Effector memory CD4-positive, alpha-beta T cell (primary cell): Measurements from ENCODE around the gene EPHA10.

Source experiments
- DNase-seq, 3 donors: peaks; one replicate each; pipeline ENCODE4 v3.0.0-alpha.2; 2020
- H3K27ac ChIP-seq: 2 replicates; pipeline ENCODE4 v1.7.0; 2013; ENCODE audit warnings: mild to moderate bottlenecking, low read length, moderate library complexity; ENCODE audit not compliant: insufficient read depth, poor library complexity, severe bottlenecking
- H3K27me3 ChIP-seq: replicated peaks from 2 replicates; pipeline ENCODE4 v1.7.0; 2013; ENCODE audit warnings: mild to moderate bottlenecking, low read length; ENCODE audit not compliant: insufficient read depth, control insufficient read depth, poor library complexity, severe bottlenecking
- H3K36me3 ChIP-seq: 2 replicates; pipeline ENCODE4 v1.7.0; 2013; ENCODE audit warnings: mild to moderate bottlenecking, low read length, moderate library complexity; ENCODE audit not compliant: control insufficient read depth, insufficient read depth
- H3K4me1 ChIP-seq: 2 replicates; pipeline ENCODE4 v1.7.0; 2013; ENCODE audit warnings: low read length, mild to moderate bottlenecking; ENCODE audit not compliant: control insufficient read depth, insufficient read depth, poor library complexity, severe bottlenecking
- H3K4me3 ChIP-seq: 2 replicates; pipeline ENCODE4 v1.7.0; 2013; ENCODE audit warnings: low read length, low read depth, mild to moderate bottlenecking; ENCODE audit not compliant: insufficient read depth, poor library complexity, severe bottlenecking
- H3K9me3 ChIP-seq: 2 replicates; pipeline ENCODE4 v1.7.0; 2013; ENCODE audit warnings: mild to moderate bottlenecking, low read length, moderate library complexity; ENCODE audit not compliant: control insufficient read depth

Gene EPHA10

DNA sequence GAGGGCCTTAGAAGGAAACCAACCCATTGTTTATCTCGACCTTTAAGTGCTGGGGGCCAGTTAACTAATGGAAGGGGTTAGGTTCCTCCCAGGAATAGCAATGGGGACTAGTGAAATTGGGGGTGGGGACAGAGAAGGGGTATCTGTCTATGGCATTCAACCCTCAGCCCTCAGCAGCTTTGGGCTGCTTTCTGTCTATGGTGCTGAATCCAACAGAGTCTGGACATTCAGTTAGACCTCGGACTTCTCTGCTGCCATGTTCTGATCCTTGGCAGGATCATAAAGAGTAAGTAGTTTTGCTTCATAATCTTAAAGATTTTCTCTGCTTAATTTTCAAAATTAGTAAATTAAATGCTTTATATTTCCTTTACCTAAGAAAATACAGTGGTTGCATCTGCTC lies 2.6 kb upstream of the EPHA10 start:
- Histone ChIP-seq H3K36me3 (no peaks in the 10 kb centered on the region), H3K27ac (no peak overlapping the region), H3K4me1 (peaks cover 11% of the 10 kb centered on the region), H3K4me3 (no peak overlapping the region), H3K27me3 (peaks cover 31% of the 10 kb centered on the region), H3K9me3 (no peaks in the 10 kb centered on the region)
- DNase-seq: no peak

- Histone ChIP-seq H3K4me1 (peaks cover 11% of the 10 kb centered on the region), H3K9me3 (no peaks in the 10 kb centered on the region), H3K4me3 (no peak overlapping the region), H3K27ac (no peak overlapping the region), H3K36me3 (no peaks in the 10 kb centered on the region), H3K27me3 (peaks cover 31% of the 10 kb centered on the region)
- no peak for DNase-seq
Measured at GRCh38 chr1:37765916-37766664, 1.2 kb upstream of the EPHA10 start.

- Histone ChIP-seq H3K4me3 (no peak overlapping the region), H3K27me3 (peaks cover 31% of the 10 kb centered on the region), H3K36me3 (no peaks in the 10 kb centered on the region), H3K27ac (no peak overlapping the region), H3K9me3 (no peaks in the 10 kb centered on the region), H3K4me1 (peaks cover 11% of the 10 kb centered on the region)
- DNase-seq: no peak
Measured at GRCh38 chr1:37764414-37764825, 500 bp downstream of the EPHA10 start.

- no peak overlapping the region for H3K4me3 ChIP-seq
- no peaks in the 10 kb centered on the region for H3K36me3 ChIP-seq
- peaks cover 31% of the 10 kb centered on the region for H3K27me3 ChIP-seq
- DNase-seq: no peak
- no peak overlapping the region for H3K27ac ChIP-seq
- H3K9me3 ChIP-seq: no peaks in the 10 kb centered on the region
- H3K4me1 ChIP-seq: peaks cover 11% of the 10 kb centered on the region
Measured at GRCh38 chr1:37763791-37764413, 1.0 kb downstream of the EPHA10 start.

DNA sequence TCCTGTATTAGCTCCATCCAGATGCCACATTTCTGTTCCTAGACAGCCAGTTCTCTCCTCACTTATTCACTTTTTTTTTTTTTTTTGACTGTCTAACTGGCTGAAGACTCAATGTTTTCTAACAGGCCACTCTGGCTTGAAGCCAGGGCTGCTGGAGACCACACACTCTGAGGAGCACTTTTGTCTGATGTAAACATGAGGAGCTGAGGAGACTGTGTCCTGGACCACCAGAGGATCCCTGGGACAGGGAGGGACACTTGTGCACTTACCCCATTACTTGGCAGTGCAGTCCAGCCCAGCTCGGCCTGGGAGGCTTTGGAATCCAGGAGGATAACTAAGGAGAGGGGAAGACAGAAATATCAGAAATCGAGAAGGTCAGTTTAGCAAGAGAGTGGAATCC lies 2.4 kb downstream of the EPHA10 start:
- Histone ChIP-seq H3K27ac (no peak overlapping the region), H3K36me3 (no peaks in the 10 kb centered on the region), H3K4me3 (no peak overlapping the region), H3K4me1 (peaks cover 11% of the 10 kb centered on the region), H3K27me3 (peaks cover 31% of the 10 kb centered on the region), H3K9me3 (no peaks in the 10 kb centered on the region)
- no peak for DNase-seq

GRCh38 chr1:37761416-37762095 lies 3.4 kb downstream of the EPHA10 start:
- Histone ChIP-seq H3K27me3 (peaks cover 26% of the 10 kb centered on the region), H3K9me3 (no peaks in the 10 kb centered on the region)

GRCh38 chr1:37759451-37759850 lies 5.5 kb downstream of the EPHA10 start:
- Histone ChIP-seq H3K4me1 (no peaks in the 10 kb centered on the region), H3K36me3 (no peaks in the 10 kb centered on the region), H3K27ac (no peak overlapping the region), H3K4me3 (no peak overlapping the region), H3K9me3 (no peaks in the 10 kb centered on the region), H3K27me3 (peaks cover 6% of the 10 kb centered on the region)
- DNase-seq: no peak

More at GRCh38 chr1:37761416-37762095, 3.4 kb downstream of the EPHA10 start:
- H3K36me3 ChIP-seq: no peaks in the 10 kb centered on the region
- peaks cover 11% of the 10 kb centered on the region for H3K4me1 ChIP-seq
- no peak for DNase-seq
- H3K27ac ChIP-seq: no peak overlapping the region
- no peak overlapping the region for H3K4me3 ChIP-seq

DNA sequence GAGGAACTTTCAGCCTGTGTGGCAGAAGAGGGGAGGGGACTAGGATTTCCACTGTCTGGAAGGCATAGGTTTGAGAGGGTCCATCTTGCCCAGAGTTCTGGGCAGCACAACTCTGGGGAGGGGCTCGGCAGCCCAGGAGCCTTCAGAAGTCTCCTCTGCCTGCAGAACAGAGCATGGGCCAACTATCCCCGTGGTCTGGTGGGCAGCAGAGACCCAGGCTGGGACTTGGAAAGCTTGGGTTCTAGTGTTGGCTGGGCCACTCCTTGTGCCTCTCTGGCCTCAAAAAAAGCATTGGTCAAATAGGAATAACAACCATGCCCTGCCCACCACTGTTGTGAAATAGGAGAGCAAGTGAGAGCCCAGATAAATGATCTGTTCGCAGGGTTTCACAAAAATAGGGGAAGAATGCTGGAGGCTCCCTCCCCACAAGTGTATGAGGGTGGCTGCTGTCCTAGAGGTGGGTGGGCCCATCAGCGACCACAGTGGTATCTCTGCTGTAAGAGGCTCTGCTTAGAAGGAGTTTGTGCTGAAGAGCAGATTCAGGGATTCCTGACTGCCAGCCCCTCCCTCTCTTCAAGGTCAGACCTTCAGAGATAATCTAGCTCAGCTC lies 8.9 kb downstream of the EPHA10 start:
- Histone ChIP-seq H3K36me3 (no peaks in the 10 kb centered on the region), H3K27ac (no peak overlapping the region), H3K4me3 (no peak overlapping the region), H3K9me3 (no peaks in the 10 kb centered on the region), H3K4me1 (no peaks in the 10 kb centered on the region), H3K27me3 (peaks cover 10% of the 10 kb centered on the region)
- DNase-seq: no peak

- Histone ChIP-seq H3K27me3 (peaks cover 10% of the 10 kb centered on the region), H3K27ac (no peak overlapping the region), H3K9me3 (no peaks in the 10 kb centered on the region), H3K4me1 (no peaks in the 10 kb centered on the region), H3K36me3 (no peaks in the 10 kb centered on the region), H3K4me3 (no peak overlapping the region)
- DNase-seq: no peak
Measured at GRCh38 chr1:37755290-37755689, 9.6 kb downstream of the EPHA10 start.
